ENCODE results near the gene CA10.

The CA10 gene

DNA sequence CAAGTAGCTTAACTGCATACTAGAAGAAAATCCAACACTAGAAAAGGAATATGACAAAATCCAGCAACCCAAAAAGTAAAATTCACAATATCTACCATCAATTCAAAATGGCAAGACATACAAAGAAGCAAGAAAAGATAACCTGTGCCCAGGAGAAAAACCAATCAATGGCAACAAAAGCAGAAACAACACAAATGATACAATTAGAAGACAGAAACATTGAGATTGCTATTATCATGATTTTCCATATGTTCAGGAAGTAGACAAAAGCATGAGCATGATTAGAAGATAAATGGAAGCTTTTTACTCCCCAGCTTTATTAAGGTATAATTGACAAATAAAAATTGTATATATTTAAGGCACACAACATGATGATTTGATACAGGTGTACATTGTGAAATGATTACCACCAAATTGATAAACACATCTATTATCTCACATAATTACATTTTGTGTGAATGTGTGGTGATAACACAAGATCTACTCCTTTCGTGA is 117.3 kb downstream of the CA10 start:
- no peak for DNase-seq

DNA sequence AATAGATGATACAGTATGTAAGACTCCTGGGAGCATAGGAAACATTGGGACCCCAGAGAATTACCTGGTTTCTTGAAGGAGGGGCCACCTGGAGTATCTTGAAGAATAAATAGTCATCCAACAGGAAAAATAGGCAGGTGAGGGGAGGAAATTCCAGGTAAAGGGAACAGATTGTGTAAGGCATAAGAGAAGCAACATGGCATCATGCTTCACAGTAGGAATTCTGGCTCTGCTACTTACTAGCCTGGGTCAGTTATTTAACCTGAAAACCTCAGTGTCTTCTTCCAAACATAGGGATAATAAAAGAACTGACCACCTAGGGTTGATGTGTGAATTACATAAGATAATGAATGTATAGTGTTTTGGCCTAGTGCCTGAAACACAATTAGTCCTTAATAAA is 122.1 kb downstream of the CA10 start:
- no peak for DNase-seq

DNA sequence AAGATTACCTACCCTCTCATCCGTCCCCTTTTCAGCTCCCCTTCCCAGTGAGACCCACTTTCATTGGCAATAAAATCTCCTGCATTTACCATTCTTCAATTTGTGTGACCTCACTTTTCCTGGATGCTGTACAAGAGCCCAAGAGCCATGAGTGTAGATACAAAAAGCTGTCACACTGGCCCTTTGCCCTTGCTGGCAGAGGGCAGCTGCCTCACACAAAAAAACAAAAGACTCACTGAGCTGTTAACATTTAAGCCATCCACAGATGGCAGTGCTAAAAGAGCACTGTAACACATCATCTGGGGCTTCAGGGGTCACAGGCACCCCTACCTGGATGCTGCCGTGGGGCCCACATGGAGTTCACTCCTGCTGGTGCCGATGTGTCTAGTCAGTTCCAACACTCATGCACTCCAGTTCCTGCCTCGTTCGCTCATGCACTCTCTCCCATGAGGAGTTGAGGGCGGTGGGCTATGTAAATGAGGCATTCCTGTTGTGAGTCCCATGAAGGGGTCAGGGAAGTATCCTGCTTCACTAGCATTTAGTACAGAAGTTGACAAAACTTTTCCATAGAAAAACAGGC is 123.1 kb downstream of the CA10 start:
- DNase-seq = no peak

DNA sequence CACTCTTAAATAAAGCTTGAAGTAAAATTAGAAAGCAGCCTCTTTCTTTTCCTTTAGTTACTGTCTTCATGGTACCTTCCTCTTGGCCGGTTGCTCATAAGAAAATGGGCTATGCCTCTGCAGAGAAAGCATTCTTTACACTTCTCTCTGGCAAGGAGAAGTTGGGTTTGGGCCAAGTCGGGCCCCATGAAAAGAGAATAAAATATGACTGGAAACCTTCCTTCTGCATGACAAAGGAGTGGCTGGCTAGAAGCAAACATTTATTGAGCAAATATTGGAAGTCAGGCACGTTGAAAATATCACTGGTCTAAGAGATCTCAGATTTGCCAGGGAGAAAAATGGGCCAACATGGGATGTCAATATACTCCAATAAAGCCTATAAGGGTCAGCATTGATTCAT is 126.1 kb downstream of the CA10 start:
- DNase-seq = no peak

DNA sequence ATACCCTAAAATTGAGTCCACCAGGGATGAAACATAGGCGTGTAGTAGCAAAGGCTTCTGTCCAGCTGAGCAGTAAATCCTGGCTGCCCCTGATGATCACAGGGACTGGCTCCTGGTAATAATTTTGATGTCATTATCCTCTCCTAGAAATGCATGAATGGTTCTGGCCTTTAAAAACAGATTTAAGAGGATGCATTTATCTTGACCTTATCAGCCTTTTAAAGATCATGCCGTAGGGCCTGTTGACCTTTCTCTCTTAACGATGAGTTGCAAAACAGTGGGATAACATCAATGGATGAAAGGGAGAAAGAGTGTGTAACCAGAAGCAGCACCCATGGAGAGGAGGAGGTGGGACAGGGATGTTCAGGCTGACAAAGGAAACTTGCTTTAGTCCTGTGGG is 128.5 kb downstream of the CA10 start:
- DNase-seq = no peak

DNA sequence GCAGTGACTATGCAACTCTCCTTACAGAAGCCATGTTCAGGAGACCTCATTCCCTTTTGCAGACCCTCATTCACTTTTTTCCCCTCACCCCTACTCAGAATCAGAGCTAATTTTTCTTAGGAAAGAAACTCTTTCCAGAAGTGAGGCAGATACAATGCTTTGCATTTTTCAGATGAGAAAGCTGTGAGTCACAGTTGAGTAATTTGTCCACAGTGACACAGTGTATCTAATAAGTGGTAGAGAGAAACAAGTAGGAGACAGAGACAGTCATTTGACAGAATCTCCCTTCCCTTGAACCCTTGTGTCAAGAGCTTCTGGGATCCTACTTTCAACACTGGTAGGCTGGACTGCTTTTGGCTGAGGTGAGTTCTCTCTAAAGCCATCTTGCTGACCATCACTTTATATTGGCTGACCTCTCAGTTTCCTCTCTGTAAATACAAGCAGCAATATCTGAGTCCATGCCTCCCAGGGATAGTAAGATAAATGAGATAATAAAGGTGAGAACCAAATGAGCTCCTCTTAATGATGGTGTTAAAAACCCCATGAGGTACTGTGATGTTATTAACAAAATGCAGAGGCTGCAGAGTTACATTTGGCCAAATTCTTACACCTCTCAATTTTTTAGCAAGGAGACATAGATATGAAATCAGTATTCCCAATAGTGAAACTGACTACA is 130.8 kb downstream of the CA10 start:
- no peak for DNase-seq

DNA sequence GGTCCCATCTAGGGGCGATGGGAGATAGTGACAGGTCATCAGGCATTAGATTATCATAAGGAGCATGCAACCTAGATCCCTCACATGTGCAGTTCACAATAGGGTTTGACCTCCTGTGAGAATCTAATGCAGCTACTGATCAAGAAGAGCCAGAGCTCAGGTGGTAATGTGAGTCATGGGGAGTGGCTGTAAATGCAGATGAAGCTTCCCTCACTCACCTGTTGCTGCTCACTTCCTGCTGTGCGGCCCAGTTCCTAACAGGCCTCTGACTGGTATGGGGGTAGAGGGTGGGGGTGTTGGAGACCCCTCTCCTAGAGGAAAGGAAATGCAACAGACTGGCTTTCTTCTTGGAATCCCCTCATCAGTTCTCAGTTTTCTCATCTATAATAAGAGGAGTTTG is 131.4 kb downstream of the CA10 start:
- no peak for DNase-seq

DNA sequence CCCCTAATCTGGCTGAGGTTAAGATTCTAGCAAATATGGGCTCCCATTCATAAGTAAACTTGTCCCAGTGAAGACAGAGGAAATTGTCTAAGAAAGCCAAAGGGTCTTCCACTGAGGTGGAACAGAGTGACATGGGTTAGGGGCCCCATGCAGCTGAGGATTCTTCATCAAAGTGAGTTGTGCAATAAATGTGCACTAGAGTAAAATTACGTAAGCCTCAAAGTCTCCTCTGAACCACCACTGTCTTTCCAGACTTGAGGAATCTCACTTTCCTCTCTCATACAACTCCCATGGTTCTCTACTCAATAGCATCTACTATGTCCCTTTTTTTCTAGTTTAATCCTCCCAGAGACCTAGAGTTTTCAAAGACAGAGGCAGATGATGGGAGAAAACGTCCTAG is 132.4 kb downstream of the CA10 start:
- DNase-seq = no peak

DNA sequence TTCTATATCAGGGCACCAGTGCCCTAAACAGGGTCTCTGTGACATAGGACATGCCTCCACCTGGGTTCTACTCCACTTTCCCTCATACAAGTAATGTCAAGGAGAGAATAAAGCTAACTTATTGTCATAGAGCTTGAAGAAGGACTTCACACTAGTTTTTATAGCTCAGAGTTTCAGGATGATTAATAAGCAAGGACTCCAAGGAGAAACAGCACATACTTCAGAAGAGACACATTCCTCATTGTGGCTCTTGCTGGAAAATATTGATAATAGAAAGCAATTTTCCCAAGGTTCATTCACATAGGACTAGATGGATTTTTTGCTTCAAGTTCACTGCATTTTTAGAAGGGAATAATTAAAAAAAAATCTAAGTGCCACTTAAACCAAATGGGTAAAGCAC is 133.3 kb downstream of the CA10 start:
- no peak for DNase-seq

DNA sequence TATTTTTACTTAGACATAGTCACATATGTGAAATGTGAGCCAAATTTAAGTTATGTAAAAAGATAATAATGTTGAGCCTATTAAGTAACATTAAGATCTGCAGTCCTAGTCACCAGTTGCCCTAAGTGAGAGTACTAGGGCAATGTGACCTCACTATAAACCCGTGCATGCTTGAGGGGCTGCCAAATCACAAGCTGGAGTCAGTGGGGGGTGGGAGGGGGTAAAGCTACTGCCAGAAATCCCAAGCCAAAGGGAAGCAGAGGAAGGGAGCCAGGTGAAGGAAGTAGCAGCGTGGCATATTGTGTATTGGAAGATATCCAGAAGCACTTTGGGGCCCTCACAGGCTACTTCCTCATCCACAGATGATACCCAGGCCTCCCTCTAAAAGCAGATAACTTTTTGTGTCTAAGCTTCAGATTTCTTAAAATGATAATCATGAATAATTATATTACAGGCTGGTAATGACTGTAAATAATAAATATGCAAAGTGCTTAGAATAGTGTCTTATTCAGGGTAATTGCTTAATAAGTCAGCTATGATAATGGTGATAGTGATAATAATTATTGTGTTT is 134.1 kb downstream of the CA10 start:
- no peak for DNase-seq

DNA sequence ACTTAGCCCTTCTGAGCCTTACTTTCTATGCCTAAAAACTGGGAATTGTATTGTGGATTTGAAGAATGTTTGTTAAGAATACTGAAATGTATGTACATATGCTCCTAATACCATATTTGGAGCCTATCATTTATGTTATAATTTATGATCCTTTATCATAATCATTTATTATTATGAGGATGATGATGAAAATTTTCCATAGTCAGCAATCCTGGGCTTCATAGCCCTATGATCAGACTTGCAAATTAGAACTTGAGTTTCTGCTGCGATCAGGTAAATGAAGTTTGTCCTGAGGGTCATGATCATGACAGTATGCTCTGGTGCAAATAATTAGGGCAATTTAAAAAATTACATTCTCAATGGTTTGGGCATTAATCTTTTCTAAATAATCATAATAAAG is 147.4 kb downstream of the CA10 start:
- DNase-seq = no peak

DNA sequence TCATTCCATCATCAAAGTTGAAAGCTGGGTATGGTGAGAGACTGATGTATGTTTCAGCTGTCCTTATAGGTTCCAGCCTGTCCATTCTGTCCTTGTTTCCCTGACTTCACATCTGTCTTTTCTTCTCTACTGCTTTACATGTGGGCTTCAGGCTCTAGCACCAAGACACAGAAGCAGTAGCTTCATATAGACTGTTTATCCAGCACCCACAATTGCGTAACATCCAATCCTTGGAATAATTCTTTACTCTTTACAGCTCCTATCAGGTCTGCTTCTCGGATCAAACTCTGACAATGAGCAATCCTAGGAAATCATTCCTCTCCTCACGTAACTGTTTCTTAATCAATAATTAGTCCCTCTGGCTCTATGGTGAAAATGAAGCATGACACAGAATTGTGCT is 158.9 kb downstream of the CA10 start:
- DNase-seq = no peak

DNA sequence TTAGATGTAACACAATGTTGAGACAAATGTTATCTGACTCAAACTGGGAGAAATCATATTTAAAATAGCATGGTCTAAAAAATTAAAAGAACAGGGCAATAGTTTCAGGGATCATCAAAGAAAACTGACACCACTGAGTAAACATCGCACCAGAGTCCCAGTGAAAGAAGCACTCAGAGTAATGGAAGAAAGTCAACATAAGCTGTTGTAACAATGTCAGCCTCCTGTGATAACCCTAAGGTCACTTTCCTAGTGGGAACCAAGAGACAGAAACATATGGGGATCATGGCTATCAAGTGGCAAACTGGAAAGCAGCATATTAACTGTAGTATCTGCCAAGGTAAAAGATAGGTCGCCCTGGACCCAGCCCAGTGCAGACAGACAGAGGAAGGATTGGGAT is 160.8 kb downstream of the CA10 start:
- no peak for DNase-seq

DNA sequence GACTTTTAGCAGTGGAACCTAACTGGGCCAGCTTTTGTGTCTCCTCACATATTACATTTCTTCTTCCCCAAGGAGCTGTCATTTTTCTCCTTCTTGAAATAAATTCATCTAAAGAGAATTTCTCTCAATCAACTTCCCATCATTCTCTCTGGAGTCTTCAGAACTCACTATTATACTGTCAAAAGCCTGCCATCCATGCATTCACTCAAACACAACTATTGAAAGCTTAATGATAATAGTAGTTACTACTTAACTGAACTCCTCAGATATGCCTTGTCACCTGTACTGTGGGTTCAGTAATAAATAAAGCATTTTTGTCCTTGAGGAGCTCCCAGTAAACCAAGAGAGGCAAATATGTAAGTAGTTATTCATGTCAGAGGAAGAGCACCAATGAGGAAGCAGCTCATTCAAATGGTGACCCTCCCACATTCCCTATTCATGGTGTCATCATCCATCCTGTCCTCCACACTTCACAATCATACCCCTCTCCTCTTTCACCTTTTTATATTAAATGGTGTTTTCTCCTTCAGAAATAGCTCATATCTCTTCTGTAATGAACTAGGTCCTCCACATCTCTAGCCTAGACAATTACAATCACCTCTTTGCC is 162.6 kb downstream of the CA10 start:
- DNase-seq = no peak

DNA sequence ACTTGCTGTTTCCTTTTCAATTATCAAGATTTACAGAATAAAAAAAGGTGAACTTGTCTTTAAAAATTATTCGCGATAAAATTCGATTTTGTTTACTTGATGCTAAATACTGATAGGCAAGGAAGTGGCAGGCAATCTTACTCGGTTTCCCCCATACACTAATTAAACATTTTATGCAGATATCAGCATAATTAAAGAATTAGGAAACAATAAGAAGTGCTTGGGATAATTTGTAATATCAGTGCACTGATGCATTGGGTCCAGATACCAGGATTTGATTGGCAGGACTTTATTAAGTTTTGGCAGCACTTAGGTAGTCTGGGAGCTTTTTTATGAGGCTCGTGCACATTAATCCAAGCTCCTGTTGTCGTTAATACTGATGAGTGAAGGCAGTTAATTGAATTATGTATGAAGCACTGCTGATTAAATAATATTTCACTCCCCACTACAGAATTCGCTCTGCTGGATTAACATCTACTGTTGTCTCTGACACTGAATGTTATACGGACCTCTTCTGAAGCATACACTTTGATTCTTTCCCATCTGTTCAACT is 165.6 kb downstream of the CA10 start:
- DNase-seq = no peak

DNA sequence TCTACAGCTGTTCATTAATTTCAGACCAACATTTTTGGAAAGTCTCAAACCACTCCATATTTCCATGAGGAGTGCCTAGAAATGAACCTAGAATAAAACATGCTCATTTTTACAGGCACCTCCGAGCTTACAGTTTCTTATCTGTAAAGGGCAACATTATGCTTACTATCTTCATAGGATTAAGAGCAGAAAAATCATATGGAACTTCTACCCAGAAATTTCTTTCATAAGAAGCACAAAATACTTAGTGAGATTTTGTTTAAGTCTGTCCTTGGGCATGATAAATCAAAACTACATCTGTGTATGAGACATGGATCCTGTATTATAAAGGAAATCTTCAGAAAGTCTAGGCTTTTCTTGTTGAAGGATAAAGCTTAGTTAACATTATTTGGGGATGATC is 187.4 kb downstream of the CA10 start:
- DNase-seq = no peak

DNA sequence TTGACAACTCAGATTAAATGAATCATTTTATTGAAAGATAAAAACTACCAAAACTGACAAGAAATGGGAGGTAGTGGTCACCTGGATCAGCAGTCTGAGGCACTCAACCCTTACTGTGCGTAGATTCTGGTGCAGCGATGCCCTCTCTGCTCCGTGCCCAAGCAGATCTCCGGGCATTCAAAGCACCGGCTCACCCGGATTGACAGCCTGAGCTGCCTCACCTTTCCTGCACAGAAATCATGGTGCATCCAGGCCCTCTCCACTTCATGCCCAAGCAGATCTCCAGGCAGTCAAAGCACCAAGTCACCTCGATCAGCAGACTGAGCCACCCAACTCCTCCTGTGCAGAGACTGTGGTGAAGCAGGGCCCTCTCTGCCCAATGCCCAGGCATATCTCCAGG is 196.8 kb downstream of the CA10 start:
- DNase-seq = no peak

DNA sequence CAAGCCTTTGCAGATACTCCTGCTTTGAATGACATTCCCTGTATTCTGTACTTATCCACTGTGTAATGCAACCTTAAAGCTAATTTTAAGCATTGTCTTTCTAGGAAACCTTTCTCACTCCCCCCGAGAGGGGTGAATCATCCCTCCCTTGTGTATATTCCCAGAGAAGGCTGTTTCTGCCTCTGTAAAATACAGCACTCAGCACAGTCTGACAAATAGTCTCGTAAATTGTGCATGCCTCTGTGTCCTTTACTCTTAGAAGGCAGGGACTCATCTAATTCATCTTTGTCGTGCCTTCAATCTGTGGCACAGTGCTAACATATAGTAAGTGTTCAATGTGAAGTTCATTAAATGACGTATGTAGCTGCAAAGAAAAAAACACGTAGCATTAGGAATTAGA is 200.7 kb downstream of the CA10 start:
- DNase-seq = no peak

DNA sequence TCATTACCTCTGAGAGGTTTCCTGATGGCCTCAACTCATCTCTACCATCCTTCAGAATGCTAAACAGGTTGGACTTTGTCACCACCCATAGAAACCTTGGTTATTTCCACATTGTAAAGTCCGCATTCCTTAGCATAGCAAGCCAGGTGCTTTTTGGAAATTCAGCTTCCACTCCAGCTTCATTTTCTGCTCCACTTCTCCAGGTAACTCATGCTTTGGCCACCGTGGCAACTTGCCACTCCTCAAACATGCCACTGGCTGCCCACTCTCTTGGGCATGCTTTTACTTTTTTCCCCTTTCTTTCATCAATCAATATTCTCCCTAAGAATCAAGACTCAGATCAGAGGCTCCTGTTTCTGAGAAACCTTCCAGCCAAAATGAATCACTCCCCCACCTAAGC is 203.3 kb downstream of the CA10 start:
- DNase-seq = no peak

DNA sequence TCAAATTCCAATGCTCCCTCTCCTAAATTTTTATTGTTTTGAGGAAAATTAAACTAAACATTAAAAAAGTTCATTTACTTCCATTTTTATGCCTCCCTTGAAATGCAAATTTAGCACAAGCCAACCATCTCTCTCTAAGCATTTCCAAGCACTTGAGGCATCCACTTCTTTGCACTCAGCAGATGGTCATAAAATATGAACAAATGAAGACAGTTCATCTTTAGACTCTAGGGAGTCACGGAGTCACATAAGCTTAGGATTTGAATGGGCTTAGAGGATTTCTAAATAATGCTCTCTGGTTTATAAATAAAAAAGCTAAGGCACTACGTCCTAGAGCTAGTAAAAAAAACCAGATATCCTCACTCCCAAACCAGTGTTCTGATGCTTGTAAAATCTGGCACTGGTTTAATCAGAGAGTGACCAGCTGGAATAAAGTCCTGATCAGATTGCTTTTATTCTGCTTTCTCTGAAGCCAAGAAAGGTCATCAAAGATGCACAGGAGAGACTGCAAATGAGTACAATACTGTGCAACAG is 204.2 kb downstream of the CA10 start:
- no peak for DNase-seq

DNA sequence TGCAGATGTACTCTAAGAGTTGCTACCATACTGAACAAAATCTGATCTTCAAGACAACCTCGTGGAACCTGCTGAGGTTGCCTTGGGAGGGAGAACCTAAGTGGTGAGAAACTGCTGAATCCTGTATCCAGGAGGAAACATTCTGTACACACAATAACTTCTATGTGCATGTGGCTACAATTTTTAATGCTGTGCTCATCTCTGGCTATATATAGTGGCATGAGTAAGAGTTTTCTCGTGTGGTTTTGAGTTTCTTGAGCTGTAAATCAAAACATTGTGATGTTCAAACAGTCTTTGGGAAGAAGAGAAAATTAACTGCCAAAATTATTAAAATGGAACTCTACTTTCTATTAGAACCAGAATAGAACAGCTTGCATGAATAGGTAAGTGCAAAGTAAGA is 206.8 kb downstream of the CA10 start:
- DNase-seq = no peak

DNA sequence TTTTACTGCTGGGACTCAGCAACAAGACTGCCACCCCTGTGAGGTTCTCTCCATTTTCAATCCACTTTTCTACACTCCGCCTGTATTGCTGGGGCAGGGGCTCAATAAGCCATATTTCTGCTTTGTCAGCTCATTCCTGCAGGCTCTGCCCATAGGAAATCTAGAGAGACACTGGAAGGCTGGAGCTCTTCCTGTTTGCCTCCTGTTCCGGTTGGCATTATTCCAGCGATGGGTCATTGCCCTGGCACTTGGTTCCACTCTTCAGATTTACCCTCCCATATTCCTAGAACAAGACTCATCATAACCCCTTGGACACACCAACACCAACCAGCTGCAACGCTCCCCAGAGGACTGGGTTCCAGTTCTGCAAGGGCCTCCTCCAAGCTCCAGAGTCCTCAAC is 210.4 kb downstream of the CA10 start:
- DNase-seq = no peak

DNA sequence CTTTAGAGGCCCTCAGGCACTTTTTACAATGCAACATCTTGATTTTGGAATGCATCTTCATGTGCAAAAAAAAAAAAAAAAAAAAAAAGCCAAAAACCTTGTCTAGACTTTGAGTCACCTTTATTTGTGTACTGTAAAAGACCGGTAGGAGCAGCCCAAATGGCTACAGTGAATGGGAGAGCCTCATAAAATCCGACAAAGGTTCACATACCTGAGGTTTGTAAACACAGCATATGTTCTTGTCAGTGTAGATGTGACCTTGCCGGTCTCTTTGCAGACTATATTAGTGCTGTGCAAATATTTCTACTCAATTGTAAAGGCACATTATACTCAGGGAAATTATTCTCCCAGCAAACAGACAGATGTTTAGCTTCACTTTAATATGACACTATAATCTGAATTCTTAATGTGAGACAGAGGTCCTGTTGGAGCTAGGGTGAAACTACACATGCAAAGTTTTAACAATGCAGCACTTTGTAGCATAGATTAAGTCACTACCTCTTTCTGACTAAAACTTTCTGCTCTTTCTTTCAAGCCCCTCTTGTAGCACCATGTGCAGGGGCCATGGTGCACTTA is 211.3 kb downstream of the CA10 start:
- DNase-seq = no peak

All from CD4-positive, alpha-beta T cell treated with Interleukin-4 for 4 hours (primary cell).